NCI-H1105 (cell line): ENCODE data around the gene MYH9.

Experiments used
- DNase-seq: peaks from one replicate; lab custom pipeline; 2025; lab: John Stamatoyannopoulos, UW

Gene MYH9

GRCh38 chr22:36246718-36247117, 141.0 kb downstream of the MYH9 start:
- DNase-seq, result no peak

- no peak for DNase-seq
These were observed 141.9 kb downstream of the MYH9 start for GRCh38 chr22:36245805-36246356.

GRCh38 chr22:36244522-36245391, 143.0 kb downstream of the MYH9 start:
- DNase-seq, result no peak

- no peak for DNase-seq
These were observed 143.8 kb downstream of the MYH9 start for GRCh38 chr22:36243986-36244385.

- peak; percentile 89 for DNase-seq
These were observed 148.2 kb downstream of the MYH9 start, which contains the start of gene APOL2 for GRCh38 chr22:36239401-36240171. APOL2 (minus strand) TSS chr22:36239527; CDS start chr22:36233162, 6,365 bp downstream.

- no peak for DNase-seq
These were observed 148.7 kb downstream of the MYH9 start for GRCh38 chr22:36239150-36239400.

GRCh38 chr22:36238373-36239149, 149.2 kb downstream of the MYH9 start:
- DNase-seq, result peak; percentile 45

- DNase-seq, result peak; percentile 8
These were observed 150.1 kb downstream of the MYH9 start for GRCh38 chr22:36237462-36238372.

- no peak for DNase-seq
These were observed 151.1 kb downstream of the MYH9 start for GRCh38 chr22:36236388-36237319.

GRCh38 chr22:36235585-36235984, 152.2 kb downstream of the MYH9 start:
- no peak for DNase-seq

GRCh38 chr22:36234919-36235318, 152.8 kb downstream of the MYH9 start:
- DNase-seq, result no peak

GRCh38 chr22:36234213-36234612, 153.6 kb downstream of the MYH9 start:
- no peak for DNase-seq

GRCh38 chr22:36233796-36234195, 154.0 kb downstream of the MYH9 start:
- DNase-seq, result no peak

GRCh38 chr22:36232715-36233401, 154.9 kb downstream of the MYH9 start:
- no peak for DNase-seq
